ENCODE measurements around the gene GIT1.
A peak's percentile ranks its signal among the peaks of the same experiment; 100 is the strongest.

The GIT1 gene

DNA sequence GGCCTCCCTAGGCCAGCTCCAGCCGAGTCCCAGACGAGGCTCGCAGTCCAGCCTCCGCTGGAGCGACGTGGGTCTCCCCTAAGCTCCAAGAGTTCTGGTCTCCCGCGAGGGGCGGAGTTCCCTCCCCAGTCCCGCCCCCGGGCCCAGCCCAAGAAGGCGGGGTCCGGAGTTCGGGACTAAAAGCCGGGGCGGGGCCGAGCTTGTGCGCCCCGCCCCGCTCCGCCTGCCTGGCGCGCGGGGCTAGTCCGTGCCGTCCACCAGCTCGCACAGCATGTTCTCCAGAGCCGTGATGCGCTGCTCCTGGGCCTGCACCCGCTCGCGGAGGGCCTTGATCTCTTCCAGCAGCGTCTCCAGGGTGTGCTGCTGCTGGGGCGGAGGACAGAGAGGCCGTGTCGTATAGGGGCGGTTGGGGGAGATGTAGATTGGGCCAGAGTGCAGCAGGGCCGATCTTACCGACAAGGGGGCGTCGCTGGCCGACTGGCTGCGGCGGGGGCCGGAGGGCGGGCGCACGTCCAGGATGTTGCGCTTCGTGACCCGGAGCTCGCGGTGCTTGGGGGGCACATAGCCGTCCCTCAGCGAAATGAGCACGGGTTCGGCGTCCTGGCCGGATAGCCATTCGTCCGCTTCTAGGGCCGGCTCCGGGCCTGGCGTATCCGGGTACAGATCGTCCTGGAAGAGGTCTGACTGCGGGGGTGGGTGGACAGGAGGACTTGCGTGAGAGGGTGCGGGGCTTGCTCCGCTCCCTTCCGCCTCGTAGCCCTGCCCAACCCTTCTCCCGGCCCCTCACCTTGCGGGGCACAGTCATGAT is 26.2 kb upstream of the GIT1 start:
- peak; percentile 90 for DNase-seq

GRCh38 chr17:29615048-29615385 is 25.6 kb upstream of the GIT1 start:
- DNase-seq = no peak

GRCh38 chr17:29614349-29615047 is 25.1 kb upstream of the GIT1 start:
- DNase-seq = no peak

- DNase-seq = no peak
Observed at GRCh38 chr17:29613856-29614255, 24.4 kb upstream of the GIT1 start.

GRCh38 chr17:29613352-29613837 is 23.9 kb upstream of the GIT1 start:
- no peak for DNase-seq

DNA sequence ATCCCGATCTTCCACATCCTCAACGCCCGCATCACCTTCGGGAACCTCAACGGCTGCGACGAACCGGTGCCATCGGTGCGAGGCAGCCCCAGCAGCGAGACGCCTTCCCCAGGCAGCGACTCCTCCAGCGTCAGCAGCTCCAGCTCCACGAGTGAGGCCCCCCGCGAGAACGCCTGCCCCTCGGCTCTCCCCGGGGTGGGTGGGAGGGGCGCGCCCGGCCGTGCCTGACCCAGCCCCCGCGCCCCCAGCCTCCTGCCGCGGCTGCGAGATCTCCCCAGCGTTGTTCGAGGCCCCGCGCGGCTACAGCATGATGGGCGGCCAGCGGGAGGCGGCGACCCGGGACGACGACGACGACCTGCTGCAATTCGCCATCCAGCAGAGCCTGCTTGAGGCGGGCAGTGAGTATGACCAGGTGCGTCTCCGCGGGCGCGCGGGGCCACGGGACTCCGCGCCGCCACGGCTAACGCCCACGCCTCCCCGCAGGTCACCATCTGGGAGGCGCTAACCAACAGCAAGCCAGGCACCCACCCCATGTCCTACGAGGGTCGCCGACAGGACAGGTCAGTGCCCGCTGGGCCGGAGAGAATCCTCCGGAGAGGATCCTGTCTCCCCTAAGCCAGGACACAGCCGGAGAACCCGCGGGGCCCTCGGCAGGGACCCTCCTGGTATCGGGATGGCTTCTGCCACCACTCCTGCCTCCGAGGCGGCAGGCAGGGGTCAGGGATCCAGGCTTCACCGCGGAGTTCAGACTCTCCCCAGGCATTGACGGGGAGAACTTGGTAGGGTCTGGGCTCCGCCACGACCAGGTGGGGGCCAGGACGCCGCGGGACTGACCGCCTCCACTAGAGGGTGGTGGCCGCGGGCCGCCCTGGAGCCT is 23.2 kb upstream of the GIT1 start:
- DNase-seq = no peak

- no peak for DNase-seq
Observed at GRCh38 chr17:29612094-29612403, 22.6 kb upstream of the GIT1 start.

DNA sequence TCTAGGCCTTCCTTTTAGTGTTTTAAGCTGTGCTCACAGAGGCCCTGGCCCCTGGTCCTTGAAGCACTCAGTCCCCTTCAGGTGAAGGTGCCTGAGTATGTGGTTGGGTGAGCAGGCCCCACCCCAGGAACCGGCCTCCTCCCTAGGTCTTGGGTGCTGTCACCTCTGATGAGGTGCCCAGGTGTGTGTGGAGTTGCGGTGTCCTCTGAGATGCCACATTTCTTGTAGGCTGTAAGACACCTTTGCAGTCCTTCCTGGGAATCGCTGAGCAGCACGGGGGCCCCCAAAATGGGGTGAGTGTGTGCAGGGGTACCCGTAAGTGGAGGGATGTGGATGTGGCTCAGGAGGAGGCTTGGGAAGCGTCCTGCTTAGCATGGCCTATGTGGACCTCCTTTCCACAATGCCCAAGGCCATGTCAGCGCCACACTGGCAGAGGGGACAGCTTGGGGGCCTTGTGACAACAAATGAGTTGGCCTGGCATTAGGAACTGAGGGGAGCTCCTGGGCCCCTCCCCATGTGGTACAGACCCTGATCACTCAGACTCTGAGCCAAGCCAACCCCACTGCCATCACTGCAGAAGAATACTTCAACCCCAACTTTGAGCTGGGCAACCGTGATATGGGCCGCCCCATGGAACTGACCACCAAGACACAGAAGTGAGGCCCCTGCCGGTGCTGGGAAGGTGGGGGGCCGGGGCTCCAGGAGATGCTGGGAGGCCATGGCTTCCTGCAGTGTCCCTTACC is 22.1 kb upstream of the GIT1 start:
- DNase-seq = no peak

DNA sequence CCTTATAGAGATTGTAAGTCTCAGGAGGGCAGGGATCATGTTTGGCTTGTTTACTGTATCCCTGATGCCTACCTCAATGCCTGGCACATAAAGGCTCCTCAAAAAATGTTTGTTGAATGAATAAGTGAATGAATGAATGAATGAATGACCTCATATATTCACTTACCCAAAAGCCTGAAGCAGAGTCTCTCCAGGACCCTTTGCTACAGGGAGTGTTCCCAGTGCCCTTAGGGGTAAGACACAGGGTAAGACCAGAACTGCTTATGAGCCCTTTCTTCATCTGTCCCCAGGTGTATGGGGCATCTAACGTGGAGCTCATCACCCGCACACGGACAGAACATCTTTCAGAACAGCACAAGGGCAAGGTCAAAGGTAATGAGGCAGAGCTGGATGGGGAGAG is 20.9 kb upstream of the GIT1 start:
- DNase-seq = no peak

- DNase-seq = no peak
Observed at GRCh38 chr17:29608986-29609385, 19.5 kb upstream of the GIT1 start.

- no peak for DNase-seq
Observed at GRCh38 chr17:29607557-29608195, 18.2 kb upstream of the GIT1 start.

GRCh38 chr17:29603109-29603674 is 13.7 kb upstream of the GIT1 start:
- DNase-seq = no peak

DNA sequence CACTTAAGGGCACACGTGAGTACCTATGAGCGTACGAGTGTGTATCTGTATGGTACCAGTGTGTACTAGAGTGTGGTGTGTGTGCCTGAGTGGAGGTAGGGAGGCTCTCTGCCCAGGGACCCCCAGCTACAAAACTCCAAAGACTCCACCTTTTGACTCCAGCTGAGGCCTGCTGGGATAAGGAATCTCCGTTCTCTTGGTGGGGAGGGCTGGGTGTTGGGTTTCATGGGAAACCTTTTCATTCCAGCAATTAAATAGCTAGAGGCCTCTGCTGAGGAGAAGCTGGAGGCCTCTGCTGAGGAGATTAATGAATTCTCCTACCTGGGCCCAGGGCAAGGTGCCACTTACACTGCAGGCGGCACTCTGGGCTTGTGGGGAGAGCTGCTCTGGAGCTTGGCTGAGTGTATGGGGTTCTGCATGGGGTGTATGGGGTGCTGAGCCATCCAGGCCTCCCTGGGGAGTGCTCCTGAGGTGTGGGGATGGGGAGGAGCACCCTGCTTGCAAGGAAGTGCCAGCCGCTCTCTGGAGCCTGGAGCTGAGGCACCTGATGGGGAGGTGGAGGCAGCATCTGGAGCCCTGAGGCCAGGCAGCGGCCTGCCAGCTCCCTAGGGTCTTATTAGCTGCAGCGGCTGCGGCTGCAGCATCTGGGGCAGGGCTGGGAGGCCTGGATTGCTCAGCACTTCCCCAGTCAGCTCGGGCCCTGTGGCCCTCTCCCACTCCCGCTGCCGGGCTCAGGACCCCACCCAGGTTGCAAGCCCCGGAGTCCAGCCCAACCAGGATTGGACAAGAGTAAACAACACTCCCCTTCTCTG is 8.1 kb upstream of the GIT1 start:
- DNase-seq = no peak

GRCh38 chr17:29596811-29597210 is 7.4 kb upstream of the GIT1 start:
- no peak for DNase-seq

- no peak for DNase-seq
Observed at GRCh38 chr17:29595943-29596774, 6.7 kb upstream of the GIT1 start.

DNA sequence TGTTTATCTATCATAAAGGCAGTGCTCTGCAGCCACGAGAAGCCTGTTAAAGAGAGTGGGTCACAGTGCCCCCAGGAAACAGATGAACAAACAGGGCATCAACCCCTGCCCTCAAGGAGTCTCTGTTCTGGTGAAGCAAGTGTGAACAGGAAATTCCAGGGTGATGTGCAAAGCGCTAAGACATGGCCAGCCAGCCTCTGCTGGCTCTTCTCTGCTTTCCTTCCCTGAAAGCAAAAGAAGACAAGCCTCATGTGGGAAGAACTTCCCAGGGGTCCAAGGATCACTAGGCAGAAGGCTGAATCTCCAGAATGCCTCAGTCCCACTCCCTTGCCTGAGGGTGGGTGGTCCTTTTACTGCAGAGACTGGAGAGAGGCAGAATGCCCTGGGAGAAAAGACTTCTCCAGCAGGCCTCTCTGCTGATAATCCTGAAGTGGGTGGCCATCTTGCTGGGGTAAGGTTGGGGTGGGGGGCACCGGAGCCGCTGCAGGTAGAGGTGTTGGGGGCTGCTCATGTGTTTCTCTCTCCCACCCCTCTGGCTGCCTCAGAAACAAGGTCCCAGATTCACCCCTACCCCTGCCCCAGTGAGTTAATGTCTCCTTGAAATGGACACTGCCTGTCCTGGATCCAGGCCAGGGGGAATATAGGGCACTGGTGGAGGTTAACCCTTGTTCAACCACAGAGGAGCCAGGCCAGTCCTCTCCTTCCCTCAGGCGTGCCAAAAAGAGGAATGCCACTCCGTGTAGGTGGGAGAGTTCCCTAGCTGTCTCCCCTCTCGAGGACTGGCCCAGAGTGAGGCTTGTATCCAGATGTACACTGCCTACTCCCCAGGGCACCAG is 5.9 kb upstream of the GIT1 start:
- no peak for DNase-seq

- DNase-seq = no peak
Observed at GRCh38 chr17:29594519-29595090, 5.2 kb upstream of the GIT1 start.

- DNase-seq = peak; percentile 51
Observed at GRCh38 chr17:29593591-29594518, 4.4 kb upstream of the GIT1 start.
